ENCODE data around the gene RHPN2. TPM values are rescaled to one million over a fixed set of nuclear protein-coding genes. Genes with fewer than 3 reads are reported as not detected.
"Not testable (repeated sequence)": the region's sequence is repeated elsewhere in the genome, so short reads cannot be mapped to it uniquely, and the experiment has no call there.

Gene RHPN2
- total RNA-seq, 2 experiments from 2014 or later, result 3.5 to 3.9 TPM

- CTCF ChIA-PET, result no interaction called here
- POLR2A ChIA-PET, result no interaction called here
Measured at GRCh38 chr19:32988724-32989123, 76.0 kb downstream of the RHPN2 start.

- CTCF ChIA-PET, POLR2A ChIA-PET: not testable (repeated sequence)
Measured at GRCh38 chr19:32988254-32988653, 76.4 kb downstream of the RHPN2 start.

- POLR2A ChIA-PET, CTCF ChIA-PET: not testable (repeated sequence)
Measured at GRCh38 chr19:32982488-32982887, 82.2 kb downstream of the RHPN2 start.

GRCh38 chr19:32979807-32980206 is 84.9 kb downstream of the RHPN2 start:
- CTCF ChIA-PET, POLR2A ChIA-PET: not testable (repeated sequence)

GRCh38 chr19:32977813-32978212 is 86.9 kb downstream of the RHPN2 start:
- CTCF ChIA-PET, result interaction anchor here (0.7 kb wide), 1 partner anchor 113 kb away, joined by 3 read pairs; no protein-coding TSS in a partner anchor
- POLR2A ChIA-PET, result not testable (repeated sequence)

- ChIA-PET POLR2A (no interaction called here), CTCF (interaction anchor here (0.7 kb wide), 1 partner anchor 113 kb away, joined by 3 read pairs; no protein-coding TSS in a partner anchor)
Measured at GRCh38 chr19:32977280-32977679, 87.4 kb downstream of the RHPN2 start.

- ChIA-PET CTCF (interaction anchor here (0.7 kb wide), 3 partner anchors 9 to 1006 kb away, joined by 3 to 4 read pairs (median 3); no protein-coding TSS in a partner anchor), POLR2A (no interaction called here)
Measured at GRCh38 chr19:32976223-32976805, 88.4 kb downstream of the RHPN2 start.

GRCh38 chr19:32971715-32972540 is 92.8 kb downstream of the RHPN2 start, which contains the start of the genes CEP89 and FAAP24:
TSS of gene CEP89 (minus strand) at chr19:32971958. CDS start at chr19:32971874, 84 bp downstream.
TSS of gene FAAP24 (plus strand) at chr19:32972242. CDS start at chr19:32973197, 955 bp downstream.
- POLR2A ChIA-PET, result interaction anchor here (0.6 to 1.3 kb wide), 4 partner anchors 31 to 293 kb away, joined by 4 to 10 read pairs (median 6); partner anchors contain the start of genes GPATCH1 and NUDT19
- CTCF ChIA-PET, result interaction anchor here (1.0 kb wide), 1 partner anchor 161 kb away, joined by 3 read pairs; no protein-coding TSS in a partner anchor

GRCh38 chr19:32971012-32971595 is 93.6 kb downstream of the RHPN2 start:
- POLR2A ChIA-PET, result interaction anchor here (0.6 to 1.3 kb wide), 2 partner anchors 30 to 279 kb away, joined by 4 to 10 read pairs; partner anchors contain the start of gene NUDT19
- CTCF ChIA-PET, result no interaction called here

GRCh38 chr19:32969549-32969948 is 95.1 kb downstream of the RHPN2 start:
- POLR2A ChIA-PET, result no interaction called here
- CTCF ChIA-PET, result interaction anchor here (0.6 kb wide), 1 partner anchor 104 kb away, joined by 3 read pairs; no protein-coding TSS in a partner anchor

GRCh38 chr19:32966750-32967149 is 97.9 kb downstream of the RHPN2 start:
- ChIA-PET POLR2A (no interaction called here), CTCF (interaction anchor here (0.6 kb wide), 1 partner anchor 10 kb away, joined by 3 read pairs; no protein-coding TSS in a partner anchor)

GRCh38 chr19:32945260-32945659 is 119.4 kb downstream of the RHPN2 start:
- ChIA-PET POLR2A (interaction anchor here (1.1 kb wide), 1 partner anchor 127 kb away, joined by 6 read pairs; no protein-coding TSS in a partner anchor), CTCF (interaction anchor here (0.6 to 0.7 kb wide), 2 partner anchors 134 to 1531 kb away, joined by 3 read pairs; no protein-coding TSS in a partner anchor)

GRCh38 chr19:32941273-32941672 is 123.4 kb downstream of the RHPN2 start:
- CTCF ChIA-PET, result not testable (repeated sequence)
- POLR2A ChIA-PET, result interaction anchor here (0.6 kb wide), 1 partner anchor 30 kb away, joined by 4 read pairs; no protein-coding TSS in a partner anchor

- ChIA-PET CTCF (no interaction called here), POLR2A (no interaction called here)
Measured at GRCh38 chr19:32936065-32936464, 128.6 kb downstream of the RHPN2 start.

GRCh38 chr19:32935629-32936028 is 129.1 kb downstream of the RHPN2 start:
- POLR2A ChIA-PET, result no interaction called here
- CTCF ChIA-PET, result no interaction called here

- CTCF ChIA-PET, result no interaction called here
- POLR2A ChIA-PET, result no interaction called here
Measured at GRCh38 chr19:32933571-32933970, 131.1 kb downstream of the RHPN2 start.

GRCh38 chr19:32930567-32930966 is 134.1 kb downstream of the RHPN2 start:
- ChIA-PET POLR2A (no interaction called here), CTCF (no interaction called here)

GRCh38 chr19:32928806-32929205 is 135.9 kb downstream of the RHPN2 start:
- CTCF ChIA-PET, result no interaction called here

More at GRCh38 chr19:32928806-32929205, 135.9 kb downstream of the RHPN2 start:
- POLR2A ChIA-PET, result no interaction called here

Measured in activated CD8-positive, alpha-beta memory T cell treated with anti-CD3 and anti-CD28 coated beads for 36 hours (primary cell).